HG03571 (cell line): ENCODE measurements around the gene B3GLCT.

ENCODE experiments used
- ATAC-seq: cut with Tn5 transposase; IDR thresholded peaks from one replicate; pipeline ENCODE4 v1.9.1; 2021; ENCODE audit not compliant: unreplicated experiment

B3GLCT gene

DNA sequence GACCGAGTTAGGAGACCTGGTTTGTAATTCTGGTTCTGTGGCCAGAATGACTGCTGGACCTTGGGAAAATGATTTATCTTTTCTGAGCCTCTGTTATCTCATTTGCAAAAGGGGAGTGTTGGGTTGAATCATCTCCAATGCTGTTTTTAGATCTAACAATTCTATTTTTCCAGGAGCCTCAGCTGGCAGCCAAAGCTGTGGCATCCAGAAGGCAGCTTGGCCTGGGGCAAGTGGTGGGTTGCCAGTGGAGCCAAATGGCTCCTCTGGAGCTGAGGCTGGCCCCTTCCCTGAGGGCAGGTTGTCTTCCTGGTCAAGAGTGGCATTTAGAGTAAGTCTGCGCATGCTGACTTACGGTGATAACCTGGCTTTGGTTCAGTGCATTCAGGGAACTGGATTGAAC, 21.3 kb downstream of the B3GLCT start:
- ATAC-seq, result no peak

DNA sequence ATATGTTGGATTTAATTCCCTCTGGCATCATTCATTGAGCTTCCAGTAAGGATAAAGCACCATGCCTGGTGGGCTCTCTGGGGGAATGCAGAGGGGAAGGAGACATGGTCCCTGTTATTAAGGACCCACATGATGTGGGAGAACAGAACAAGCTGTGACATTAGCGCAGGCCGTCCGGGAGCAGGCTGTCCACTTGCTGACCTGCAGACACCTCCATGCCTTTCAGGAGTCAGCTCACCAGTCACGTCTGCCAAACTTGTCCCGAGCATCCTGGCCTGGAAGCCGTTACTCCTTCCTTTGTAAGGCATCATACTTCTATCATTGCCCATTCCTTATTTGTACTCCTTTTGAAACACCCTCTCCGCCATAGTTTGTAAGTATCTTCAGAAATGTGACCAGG, 23.4 kb downstream of the B3GLCT start:
- ATAC-seq, result no peak

GRCh38 chr13:31223640-31224039, 23.9 kb downstream of the B3GLCT start:
- no peak for ATAC-seq

DNA sequence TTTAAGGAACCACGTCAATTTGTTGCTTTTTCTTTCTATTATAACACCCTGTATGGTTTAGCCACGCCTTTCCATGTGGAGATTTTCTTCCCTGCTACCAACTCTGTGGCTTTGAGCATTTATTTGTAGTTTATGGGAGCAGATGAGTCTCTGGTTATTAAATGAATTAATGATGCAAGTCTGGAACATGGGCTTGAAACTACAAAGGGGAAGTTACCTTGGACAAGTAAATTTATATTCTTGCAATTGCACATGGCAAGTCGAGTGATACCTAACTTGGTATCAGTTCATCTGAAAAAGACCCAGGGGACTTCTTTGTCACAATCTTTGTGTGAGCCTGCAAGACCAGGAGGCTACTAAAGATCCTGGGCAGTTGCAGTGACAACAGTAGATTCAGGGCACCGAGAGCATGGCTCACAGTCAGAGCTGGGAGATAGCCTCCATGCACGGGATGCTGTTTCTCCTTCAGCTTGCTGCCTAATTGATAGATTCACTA, 24.4 kb downstream of the B3GLCT start:
- no peak for ATAC-seq

- ATAC-seq, result no peak
These were observed 25.3 kb downstream of the B3GLCT start for GRCh38 chr13:31224963-31225559.

- no peak for ATAC-seq
These were observed 26.4 kb downstream of the B3GLCT start for GRCh38 chr13:31225998-31226675.

GRCh38 chr13:31227063-31227462, 27.3 kb downstream of the B3GLCT start:
- ATAC-seq, result no peak

DNA sequence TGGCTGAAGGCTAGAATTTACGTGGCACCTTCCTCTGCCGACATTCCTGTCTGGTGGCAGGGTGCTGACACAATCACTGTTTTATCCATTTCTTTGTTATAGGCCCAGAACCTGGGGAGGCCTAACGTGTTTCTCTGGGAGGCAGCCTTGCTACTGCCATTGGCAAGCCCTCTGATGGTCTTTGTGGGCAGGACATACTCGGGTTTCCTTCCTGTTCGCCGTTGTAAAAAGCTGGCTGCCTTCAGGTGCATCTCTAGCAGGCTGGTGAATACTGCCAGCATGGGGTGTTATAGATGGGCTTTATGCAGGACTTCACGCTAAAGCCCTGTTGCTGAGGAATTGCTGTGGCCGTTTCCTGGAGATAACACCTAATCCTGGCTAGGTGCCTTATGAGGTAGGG, 28.1 kb downstream of the B3GLCT start:
- ATAC-seq, result no peak

DNA sequence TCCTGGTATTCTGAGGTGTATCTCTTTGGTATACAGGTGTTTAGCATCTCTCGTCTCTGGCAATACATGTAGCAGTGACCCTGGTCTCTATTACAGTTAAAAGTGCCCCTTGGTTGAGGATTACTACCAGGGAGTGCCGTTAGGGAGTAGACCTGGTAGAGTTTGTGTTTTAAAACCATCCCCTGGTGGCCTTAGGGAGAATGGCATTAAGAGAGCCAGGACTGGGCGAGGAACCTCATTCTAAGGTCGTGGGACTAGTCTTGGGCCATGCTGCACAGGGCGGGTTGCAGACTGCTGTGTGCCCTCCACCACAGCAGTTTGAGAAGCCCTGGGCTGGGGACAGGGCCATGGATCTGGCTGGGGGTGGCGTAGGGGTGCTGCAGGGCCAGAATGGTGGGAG, 35.0 kb downstream of the B3GLCT start:
- ATAC-seq, result no peak

DNA sequence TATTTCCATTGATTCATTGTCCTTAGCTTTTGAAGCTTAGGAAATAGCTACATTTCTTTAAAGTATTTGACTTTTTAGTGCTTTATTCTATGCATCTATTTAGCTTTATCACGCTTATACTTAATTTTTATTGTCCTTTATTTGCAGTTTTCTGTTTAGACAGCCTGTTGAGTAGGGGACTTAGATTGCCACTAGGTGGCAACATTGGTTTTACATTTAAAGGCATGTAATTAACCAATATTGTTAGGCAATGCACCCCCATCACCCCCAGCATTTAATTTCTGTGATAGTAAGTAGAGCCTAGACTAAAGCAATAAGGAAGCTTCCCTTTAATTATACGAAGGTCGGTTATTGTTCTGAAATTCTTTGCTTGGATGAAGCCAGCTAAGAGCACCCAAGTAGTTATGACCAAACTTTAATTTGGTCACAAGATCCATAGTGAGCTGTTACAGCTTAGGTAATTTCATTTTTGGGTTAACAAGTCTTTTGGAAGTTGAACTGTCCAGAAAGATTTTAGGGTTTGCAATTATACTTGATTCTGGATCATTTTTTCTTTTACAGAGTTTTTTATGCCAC, 36.5 kb downstream of the B3GLCT start:
- ATAC-seq, result no peak

DNA sequence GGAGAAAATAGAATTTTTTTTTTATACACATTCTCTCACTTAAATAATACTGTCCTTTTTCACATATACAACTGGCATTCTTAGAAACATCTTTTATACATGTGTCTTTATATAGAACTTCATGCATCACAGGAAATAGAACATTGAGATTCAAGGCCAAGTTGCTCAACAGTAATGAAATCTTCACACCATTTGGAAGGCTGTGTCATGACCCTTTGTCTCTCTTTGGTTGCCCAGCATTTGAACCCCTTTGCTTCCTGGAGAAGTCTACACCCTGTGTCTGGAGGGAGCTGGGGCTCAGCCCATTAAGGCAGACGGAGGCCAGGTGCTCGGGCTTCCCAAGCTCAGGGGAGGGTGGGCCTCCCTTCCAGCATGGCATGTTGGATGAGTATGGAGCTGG, 41.1 kb downstream of the B3GLCT start:
- no peak for ATAC-seq

DNA sequence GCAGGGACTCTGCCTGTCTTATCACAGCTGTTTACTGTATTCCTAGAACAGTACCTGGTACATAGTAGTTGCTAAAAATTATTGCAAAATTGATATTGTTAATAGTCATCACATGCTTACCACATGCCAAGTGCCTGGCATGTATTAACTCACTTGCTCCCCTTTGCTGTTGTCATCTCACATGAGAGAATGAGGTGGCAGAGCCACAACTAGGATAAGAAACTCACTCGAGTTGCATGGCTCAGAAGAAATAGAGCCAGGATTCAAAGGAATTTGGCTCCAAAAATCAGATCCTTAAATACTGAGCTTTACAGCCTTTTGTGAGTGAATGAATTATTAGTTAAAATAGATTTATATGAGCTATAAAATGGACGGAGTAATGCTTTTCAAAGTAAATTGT, 42.6 kb downstream of the B3GLCT start:
- no peak for ATAC-seq

- no peak for ATAC-seq
These were observed 43.1 kb downstream of the B3GLCT start for GRCh38 chr13:31242916-31243315.

GRCh38 chr13:31245598-31246373, 46.0 kb downstream of the B3GLCT start:
- no peak for ATAC-seq

- no peak for ATAC-seq
These were observed 47.1 kb downstream of the B3GLCT start for GRCh38 chr13:31246918-31247317.

- no peak for ATAC-seq
These were observed 48.6 kb downstream of the B3GLCT start for GRCh38 chr13:31248361-31248760.

GRCh38 chr13:31248965-31249539, 49.3 kb downstream of the B3GLCT start:
- no peak for ATAC-seq

- no peak for ATAC-seq
These were observed 50.7 kb downstream of the B3GLCT start for GRCh38 chr13:31250435-31250834.

DNA sequence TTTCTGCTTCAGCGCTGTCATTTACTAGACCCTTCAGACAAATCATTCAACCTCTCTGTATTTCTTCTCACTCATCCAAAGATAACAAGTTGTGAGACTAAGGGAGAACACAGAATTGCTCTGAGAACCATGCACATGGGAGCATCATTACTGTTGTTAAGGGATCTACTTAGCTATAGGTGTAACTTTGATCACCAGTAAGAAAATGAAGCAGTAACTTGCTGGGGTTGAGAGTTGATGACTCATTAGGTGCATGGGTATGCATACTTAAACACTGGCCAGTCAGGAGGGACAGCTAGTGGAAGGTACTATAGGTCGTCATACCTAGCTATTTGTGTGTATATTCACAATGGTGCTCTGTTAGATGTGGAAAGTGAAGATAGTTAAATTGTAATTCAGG, 61.5 kb downstream of the B3GLCT start:
- no peak for ATAC-seq

DNA sequence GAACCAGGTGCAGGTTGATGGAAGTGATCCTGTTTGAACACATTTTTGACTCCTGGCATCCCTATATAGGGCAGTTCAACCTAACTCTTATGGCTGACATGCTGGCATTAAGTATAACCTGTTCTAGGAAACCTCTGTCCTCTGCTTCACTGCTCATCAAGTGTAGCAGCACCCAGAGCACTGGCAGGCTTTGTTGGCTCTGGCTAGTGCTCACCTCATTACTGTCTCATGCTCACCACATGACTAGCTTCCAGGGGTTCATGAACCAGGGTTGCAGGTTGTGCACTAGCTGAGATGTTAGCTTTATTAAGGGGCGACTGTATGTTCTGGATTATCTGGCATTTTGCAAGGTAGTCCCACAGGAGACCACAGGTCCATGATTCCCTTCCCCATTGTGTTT, 63.6 kb downstream of the B3GLCT start:
- no peak for ATAC-seq

DNA sequence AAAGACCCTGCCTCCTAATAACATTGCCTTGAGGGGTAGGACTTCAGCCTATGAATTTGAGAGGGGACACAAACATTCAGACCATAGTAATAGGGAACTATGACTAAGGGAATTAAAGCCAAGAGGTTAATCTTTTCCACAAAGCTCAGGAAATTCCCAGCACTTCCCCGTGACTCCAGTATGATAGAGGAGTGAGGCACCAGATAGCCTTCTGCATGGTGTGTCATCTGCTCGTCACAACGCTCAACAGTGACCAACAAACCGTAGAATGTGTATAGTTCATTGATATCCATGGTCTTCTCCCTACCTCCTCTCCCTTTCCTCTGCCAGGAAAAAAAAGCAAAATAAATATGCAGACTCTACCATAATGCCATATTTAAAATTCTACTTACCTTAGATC, 64.4 kb downstream of the B3GLCT start:
- no peak for ATAC-seq
